ENCODE data around the gene GJA9. TPM values are rescaled to one million over a fixed set of nuclear protein-coding genes. Genes with fewer than 3 reads are reported as not detected.

Gene GJA9
- not detected for total RNA-seq

DNA sequence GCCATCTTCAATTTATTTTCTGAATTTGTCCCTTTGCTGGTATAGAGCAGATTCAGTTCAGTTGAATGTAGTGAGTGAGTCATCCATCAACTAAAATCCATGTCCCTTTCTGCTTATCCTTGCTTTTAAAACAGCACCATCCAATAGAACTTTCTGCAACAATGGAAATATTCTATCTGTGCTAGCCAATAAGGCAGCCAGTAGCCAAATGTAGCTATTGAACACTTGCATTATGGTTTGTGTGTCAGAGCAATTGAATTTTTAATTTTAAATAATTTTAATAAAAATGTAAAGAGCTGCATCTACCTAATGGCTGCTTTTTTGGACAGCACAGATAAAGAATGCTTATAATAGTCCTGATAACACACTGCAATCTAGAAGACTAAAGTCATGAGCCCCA is at the start of gene GJA9:
Gene GJA9 (minus strand): TSS at position 101 of the 400 bp plus-strand sequence. CDS start 5,489 bp downstream, outside the sequence.
- H3K9me3 ChIP-seq: no peaks in the 10 kb centered on the region
- TF ChIP-seq POLR2A (IDR thresholded peaks at IDR 0.05): no peak
- TF ChIP-seq, protein P1, sequence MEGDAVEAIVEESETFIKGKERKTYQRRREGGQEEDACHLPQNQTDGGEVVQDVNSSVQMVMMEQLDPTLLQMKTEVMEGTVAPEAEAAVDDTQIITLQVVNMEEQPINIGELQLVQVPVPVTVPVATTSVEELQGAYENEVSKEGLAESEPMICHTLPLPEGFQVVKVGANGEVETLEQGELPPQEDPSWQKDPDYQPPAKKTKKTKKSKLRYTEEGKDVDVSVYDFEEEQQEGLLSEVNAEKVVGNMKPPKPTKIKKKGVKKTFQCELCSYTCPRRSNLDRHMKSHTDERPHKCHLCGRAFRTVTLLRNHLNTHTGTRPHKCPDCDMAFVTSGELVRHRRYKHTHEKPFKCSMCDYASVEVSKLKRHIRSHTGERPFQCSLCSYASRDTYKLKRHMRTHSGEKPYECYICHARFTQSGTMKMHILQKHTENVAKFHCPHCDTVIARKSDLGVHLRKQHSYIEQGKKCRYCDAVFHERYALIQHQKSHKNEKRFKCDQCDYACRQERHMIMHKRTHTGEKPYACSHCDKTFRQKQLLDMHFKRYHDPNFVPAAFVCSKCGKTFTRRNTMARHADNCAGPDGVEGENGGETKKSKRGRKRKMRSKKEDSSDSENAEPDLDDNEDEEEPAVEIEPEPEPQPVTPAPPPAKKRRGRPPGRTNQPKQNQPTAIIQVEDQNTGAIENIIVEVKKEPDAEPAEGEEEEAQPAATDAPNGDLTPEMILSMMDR (IDR thresholded peaks at IDR 0.05): no peak
- H3K36me3 ChIP-seq: no peaks in the 10 kb centered on the region
- no peak for DNase-seq
- no peak within 1 kb of the TSS for H3K4me3 ChIP-seq
- H3K27ac ChIP-seq: no peak within 1 kb of the TSS
- H3K27me3 ChIP-seq: no peaks in the 10 kb centered on the region
- no peaks in the 10 kb centered on the region for H3K4me1 ChIP-seq

GRCh38 chr1:38929476-38929875 is 48.1 kb upstream of the GJA9 start:
- H3K27me3 ChIP-seq: no peaks in the 10 kb centered on the region
- no peaks in the 10 kb centered on the region for H3K9me3 ChIP-seq
- no peak for DNase-seq
- H3K4me1 ChIP-seq: no peaks in the 10 kb centered on the region
- H3K36me3 ChIP-seq: no peaks in the 10 kb centered on the region
- no peak overlapping the region for H3K4me3 ChIP-seq
- H3K27ac ChIP-seq: no peak overlapping the region
- TF ChIP-seq, protein P1 (IDR thresholded peaks at IDR 0.05): no peak
- no peak for TF ChIP-seq POLR2A (IDR thresholded peaks at IDR 0.05)

GRCh38 chr1:38929054-38929453 is 47.7 kb upstream of the GJA9 start:
- Histone ChIP-seq H3K36me3 (no peaks in the 10 kb centered on the region), H3K27ac (no peak overlapping the region), H3K27me3 (no peaks in the 10 kb centered on the region), H3K4me3 (no peak overlapping the region), H3K9me3 (no peaks in the 10 kb centered on the region), H3K4me1 (no peaks in the 10 kb centered on the region)
- TF ChIP-seq POLR2A (IDR thresholded peaks at IDR 0.05): no peak
- TF ChIP-seq, protein P1 (IDR thresholded peaks at IDR 0.05): no peak
- no peak for DNase-seq

DNA sequence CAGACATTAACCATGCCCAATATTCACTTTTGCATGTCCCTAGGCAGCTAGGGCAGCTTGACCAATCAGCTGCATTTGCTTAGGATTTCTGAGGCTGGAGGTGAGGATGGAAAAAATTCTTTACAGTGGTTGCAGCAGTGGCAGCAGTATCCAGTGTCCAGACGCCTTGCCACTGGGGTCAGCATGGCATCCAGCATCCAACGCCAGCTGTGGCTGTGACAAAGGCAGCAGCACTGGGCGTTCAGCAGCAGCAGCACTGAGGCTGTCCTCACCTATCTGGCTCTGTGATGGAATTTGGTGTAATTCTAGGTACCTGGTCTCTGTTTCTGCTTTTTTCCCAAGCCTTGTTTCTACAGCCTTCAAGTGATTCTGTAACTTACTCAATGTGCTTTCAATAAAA is 44.7 kb upstream of the GJA9 start:
- Histone ChIP-seq H3K4me3 (no peak overlapping the region), H3K4me1 (no peaks in the 10 kb centered on the region), H3K27me3 (no peaks in the 10 kb centered on the region), H3K9me3 (no peaks in the 10 kb centered on the region), H3K27ac (no peak overlapping the region), H3K36me3 (no peaks in the 10 kb centered on the region)
- no peak for DNase-seq
- TF ChIP-seq, protein P1 (IDR thresholded peaks at IDR 0.05): no peak
- no peak for TF ChIP-seq POLR2A (IDR thresholded peaks at IDR 0.05)

DNA sequence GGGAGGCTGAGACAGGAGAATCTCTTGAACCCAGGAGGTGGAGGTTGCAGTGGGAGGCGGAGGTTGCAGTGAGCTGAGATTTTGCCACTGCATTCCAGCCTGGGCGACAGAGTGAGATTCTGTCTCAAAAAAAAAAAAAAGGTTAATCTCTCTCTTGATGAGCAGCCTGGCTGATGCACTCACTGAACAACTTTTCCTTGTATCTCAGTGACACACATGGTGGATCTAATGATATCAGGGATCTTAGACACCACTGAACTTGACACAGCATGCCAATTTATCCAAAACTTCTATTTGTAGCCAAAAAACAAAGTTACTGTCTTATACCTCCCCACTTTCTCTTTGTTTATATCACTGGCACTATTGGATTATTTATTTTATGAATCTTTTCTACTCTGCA is 44.0 kb upstream of the GJA9 start:
- H3K27me3 ChIP-seq: no peaks in the 10 kb centered on the region
- H3K36me3 ChIP-seq: no peaks in the 10 kb centered on the region
- H3K4me3 ChIP-seq: no peak overlapping the region
- no peak for DNase-seq
- TF ChIP-seq, protein P1 (IDR thresholded peaks at IDR 0.05): no peak
- TF ChIP-seq POLR2A (IDR thresholded peaks at IDR 0.05): no peak
- H3K27ac ChIP-seq: no peak overlapping the region
- H3K9me3 ChIP-seq: no peaks in the 10 kb centered on the region
- no peaks in the 10 kb centered on the region for H3K4me1 ChIP-seq

DNA sequence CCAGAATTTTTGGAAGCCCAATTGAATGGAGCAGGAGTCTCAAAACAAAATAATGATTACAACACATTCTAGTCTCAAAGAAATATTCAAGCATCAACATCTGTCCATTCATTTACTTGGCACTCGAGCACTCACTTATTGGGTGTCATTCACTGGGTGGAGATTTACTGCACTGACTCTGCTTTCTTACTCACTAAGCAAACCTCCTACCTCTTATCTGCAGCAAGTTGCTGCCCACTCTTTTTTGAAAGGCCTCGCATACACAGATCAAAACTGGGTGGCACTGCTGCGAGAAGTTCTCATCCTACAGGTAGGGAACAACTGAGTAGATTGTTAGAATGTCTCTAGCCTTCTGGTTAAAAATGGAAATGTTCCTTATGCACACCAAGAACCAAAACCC is 42.2 kb upstream of the GJA9 start:
- H3K4me1 ChIP-seq: no peaks in the 10 kb centered on the region
- TF ChIP-seq, protein P1 (IDR thresholded peaks at IDR 0.05): no peak
- TF ChIP-seq POLR2A (IDR thresholded peaks at IDR 0.05): no peak
- no peak overlapping the region for H3K4me3 ChIP-seq
- no peaks in the 10 kb centered on the region for H3K27me3 ChIP-seq
- no peak overlapping the region for H3K27ac ChIP-seq
- H3K36me3 ChIP-seq: no peaks in the 10 kb centered on the region
- no peaks in the 10 kb centered on the region for H3K9me3 ChIP-seq
- no peak for DNase-seq

All from Peyer's patch (tissue), 4 donors.